Ecto neural progenitor cell (in vitro differentiated cells): Measurements from ENCODE around the gene IL27RA.
"Not testable (repeated sequence)": the region's sequence is repeated elsewhere in the genome, so short reads cannot be mapped to it uniquely, and the experiment has no call there.

ENCODE experiments used
- DNase-seq: peaks from one replicate; pipeline ENCODE4 v3.0.0-alpha.2; 2018; ENCODE audit warnings: low spot score

Gene IL27RA

GRCh38 chr19:13999085-13999484 is 32.5 kb upstream of the IL27RA start:
- no peak for DNase-seq

GRCh38 chr19:14000691-14001375 is 30.7 kb upstream of the IL27RA start:
- DNase-seq: no peak

GRCh38 chr19:14002571-14003250 is 28.9 kb upstream of the IL27RA start:
- no peak for DNase-seq

GRCh38 chr19:14003251-14004055 is 28.1 kb upstream of the IL27RA start:
- no peak for DNase-seq

- no peak for DNase-seq
Observed at GRCh38 chr19:14004619-14005348, 26.8 kb upstream of the IL27RA start.

GRCh38 chr19:14005349-14006084 is 26.0 kb upstream of the IL27RA start:
- DNase-seq: peak; percentile 95

- DNase-seq: peak; percentile 100
Observed at GRCh38 chr19:14006085-14006765, 25.3 kb upstream of the IL27RA start, which contains the start of gene RFX1. Gene RFX1, minus strand, starts transcription at chr19:14006320. Its CDS starts 12,477 bp downstream, at chr19:13993843.

GRCh38 chr19:14006766-14007562 is 24.6 kb upstream of the IL27RA start:
- peak; percentile 96 for DNase-seq

- DNase-seq: no peak
Observed at GRCh38 chr19:14012378-14012915, 19.1 kb upstream of the IL27RA start.

GRCh38 chr19:14015524-14016035 is 16.0 kb upstream of the IL27RA start:
- DNase-seq: no peak

- no peak for DNase-seq
Observed at GRCh38 chr19:14019100-14019499, 12.5 kb upstream of the IL27RA start.

GRCh38 chr19:14019739-14020138 is 11.8 kb upstream of the IL27RA start:
- not testable (repeated sequence) for DNase-seq

GRCh38 chr19:14021474-14021873 is 10.1 kb upstream of the IL27RA start:
- no peak for DNase-seq

GRCh38 chr19:14022469-14022868 is 9.1 kb upstream of the IL27RA start:
- DNase-seq: no peak

GRCh38 chr19:14023404-14024235 is 7.9 kb upstream of the IL27RA start:
- peak; percentile 71 for DNase-seq

- not testable (repeated sequence) for DNase-seq
Observed at GRCh38 chr19:14026652-14027192, 4.8 kb upstream of the IL27RA start.

- DNase-seq: no peak
Observed at GRCh38 chr19:14027856-14028450, 3.6 kb upstream of the IL27RA start, which contains the start of gene RLN3. Gene RLN3, plus strand, starts transcription at chr19:14028148. Its CDS starts 57 bp downstream, at chr19:14028205.

GRCh38 chr19:14028901-14029300 is 2.7 kb upstream of the IL27RA start:
- DNase-seq: no peak
